Spleen (tissue), 7 donors: ENCODE data around the gene CLIC6.

Experiments
- CTCF ChIP-seq, 11 experiments: fragments of 200-600 bp in 7 of 11; fragments of 450-650 bp in 4 of 11; sonication (generic) in 4 of 11; IDR thresholded peaks in 8 of 11; conservative IDR thresholded peaks in 3 of 11; 1 replicate in 7 of 11; 2 replicates in 4 of 11; pipeline versions ENCODE4 v1.4.0 to v1.8.0; 2016 to 2021; ENCODE audit warnings: antibody characterized with exemption in 11 of 11, inconsistent platforms in 4 of 11, mild to moderate bottlenecking in 1 of 11
- POLR2A ChIP-seq, 3 donors: fragments of 450-650 bp; IDR thresholded peaks; one replicate each; pipeline ENCODE4 v1.5.1; 2017; ENCODE audit warnings: antibody characterized with exemption in 3 of 3, mild to moderate bottlenecking in 1 of 3
- donor health status: DM: no; HTN: no; CAD: no; lungs with moderate emphysema.
- donor health status: DM: no; HTN: no; CAD: no.
- donor health status: DM: no; HTN: no; CAD: no.

DNA sequence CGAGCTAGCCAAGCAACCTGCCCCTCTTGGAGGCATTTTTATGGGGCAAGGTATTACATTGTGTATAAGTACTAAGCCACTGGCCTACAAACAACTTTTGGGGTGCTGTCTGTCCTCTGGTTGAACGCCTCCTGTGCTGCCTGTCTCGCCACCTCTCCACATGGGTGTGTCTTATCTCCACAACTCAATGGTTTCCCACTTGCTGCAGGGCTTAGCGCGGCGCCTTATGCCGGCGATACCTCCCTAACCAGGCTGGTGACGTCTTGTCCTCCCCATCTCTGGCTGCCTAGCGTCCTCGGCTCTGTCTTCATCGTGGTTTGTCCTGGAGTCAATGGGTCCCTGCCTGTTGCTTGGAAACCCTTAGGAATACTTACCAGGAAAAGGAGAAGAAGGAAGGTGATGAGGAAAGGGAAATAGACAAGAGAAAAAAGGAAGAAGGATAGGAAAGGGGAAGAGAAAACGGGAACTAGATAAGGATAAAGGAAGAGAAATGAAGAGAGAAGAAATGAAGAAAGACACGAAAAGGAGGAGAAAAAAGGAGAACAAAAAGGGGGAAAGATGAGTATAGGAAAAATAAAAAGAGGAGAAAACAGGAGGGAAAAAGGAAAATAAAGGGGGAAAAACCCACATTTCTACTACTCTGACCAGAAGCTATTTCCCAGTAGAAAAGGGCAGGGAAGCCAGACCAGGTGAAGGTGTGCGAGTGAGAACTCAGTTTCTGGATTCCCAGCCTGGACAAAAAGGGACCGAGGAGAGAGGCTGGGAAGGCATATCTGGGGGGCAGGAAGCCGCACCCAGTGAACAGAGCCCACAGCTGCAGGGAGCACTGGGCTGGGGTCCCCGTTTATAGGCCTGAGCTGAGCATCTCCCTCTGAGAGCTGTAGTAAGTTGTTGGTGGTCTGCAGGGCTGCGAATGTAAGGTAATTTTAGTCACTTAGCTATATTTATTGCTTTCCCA, 86.2 kb downstream of the CLIC6 start:
- TF ChIP-seq POLR2A (IDR thresholded peaks at IDR 0.05) (no peak), CTCF (IDR thresholded peaks at IDR 0.05 in 8 of 11, conservative IDR thresholded peaks at IDR 0.05 in 3 of 11) (no peak)
